Measurements from ENCODE around the gene EPHA5. TPM values are rescaled to one million over a fixed set of nuclear protein-coding genes. Genes with fewer than 3 reads are reported as not detected.
A peak's percentile ranks its signal among the peaks of the same experiment; 100 is the strongest.

The EPHA5 gene
- total RNA-seq, 1 donor from 2014 or later: not detected

DNA sequence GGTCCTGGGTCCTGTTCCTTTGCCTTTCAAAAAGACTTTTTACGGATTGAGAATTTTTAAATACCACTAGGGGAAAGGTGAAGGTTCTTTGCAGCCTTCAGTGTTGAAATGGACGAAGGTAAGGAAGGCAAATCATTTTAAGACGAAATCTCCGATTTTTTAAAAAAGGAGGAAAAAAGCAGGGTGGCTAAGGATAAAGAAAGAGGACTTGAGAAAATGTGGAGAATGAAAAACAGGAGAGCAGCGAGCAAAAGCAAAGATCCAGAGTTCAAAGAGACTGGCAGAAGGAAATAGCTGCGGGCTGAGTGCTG is 314 bp downstream of the EPHA5 start:
- H3K9me3 Mint-ChIP-seq (ENCODE audit: unreplicated experiment): no peaks in the 10 kb centered on the region
- peaks cover 17% of the 10 kb centered on the region for H3K27me3 Mint-ChIP-seq (ENCODE audit: unreplicated experiment)
- peak overlapping the region; percentile 16 for H3K27ac Mint-ChIP-seq (ENCODE audit: unreplicated experiment)
- peak overlapping the region; percentile 87 for H3K4me3 Mint-ChIP-seq (ENCODE audit: unreplicated experiment)
- no peak for DNase-seq (ENCODE audit: low spot score)
- H3K36me3 Mint-ChIP-seq (ENCODE audit: low read depth, unreplicated experiment): no peaks in the 10 kb centered on the region
- peaks cover 12% of the 10 kb centered on the region for H3K4me1 Mint-ChIP-seq (ENCODE audit: unreplicated experiment)
- TF ChIP-seq, protein P1, sequence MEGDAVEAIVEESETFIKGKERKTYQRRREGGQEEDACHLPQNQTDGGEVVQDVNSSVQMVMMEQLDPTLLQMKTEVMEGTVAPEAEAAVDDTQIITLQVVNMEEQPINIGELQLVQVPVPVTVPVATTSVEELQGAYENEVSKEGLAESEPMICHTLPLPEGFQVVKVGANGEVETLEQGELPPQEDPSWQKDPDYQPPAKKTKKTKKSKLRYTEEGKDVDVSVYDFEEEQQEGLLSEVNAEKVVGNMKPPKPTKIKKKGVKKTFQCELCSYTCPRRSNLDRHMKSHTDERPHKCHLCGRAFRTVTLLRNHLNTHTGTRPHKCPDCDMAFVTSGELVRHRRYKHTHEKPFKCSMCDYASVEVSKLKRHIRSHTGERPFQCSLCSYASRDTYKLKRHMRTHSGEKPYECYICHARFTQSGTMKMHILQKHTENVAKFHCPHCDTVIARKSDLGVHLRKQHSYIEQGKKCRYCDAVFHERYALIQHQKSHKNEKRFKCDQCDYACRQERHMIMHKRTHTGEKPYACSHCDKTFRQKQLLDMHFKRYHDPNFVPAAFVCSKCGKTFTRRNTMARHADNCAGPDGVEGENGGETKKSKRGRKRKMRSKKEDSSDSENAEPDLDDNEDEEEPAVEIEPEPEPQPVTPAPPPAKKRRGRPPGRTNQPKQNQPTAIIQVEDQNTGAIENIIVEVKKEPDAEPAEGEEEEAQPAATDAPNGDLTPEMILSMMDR (IDR thresholded peaks at IDR 0.05; ENCODE audit: unreplicated experiment): no peak

DNA sequence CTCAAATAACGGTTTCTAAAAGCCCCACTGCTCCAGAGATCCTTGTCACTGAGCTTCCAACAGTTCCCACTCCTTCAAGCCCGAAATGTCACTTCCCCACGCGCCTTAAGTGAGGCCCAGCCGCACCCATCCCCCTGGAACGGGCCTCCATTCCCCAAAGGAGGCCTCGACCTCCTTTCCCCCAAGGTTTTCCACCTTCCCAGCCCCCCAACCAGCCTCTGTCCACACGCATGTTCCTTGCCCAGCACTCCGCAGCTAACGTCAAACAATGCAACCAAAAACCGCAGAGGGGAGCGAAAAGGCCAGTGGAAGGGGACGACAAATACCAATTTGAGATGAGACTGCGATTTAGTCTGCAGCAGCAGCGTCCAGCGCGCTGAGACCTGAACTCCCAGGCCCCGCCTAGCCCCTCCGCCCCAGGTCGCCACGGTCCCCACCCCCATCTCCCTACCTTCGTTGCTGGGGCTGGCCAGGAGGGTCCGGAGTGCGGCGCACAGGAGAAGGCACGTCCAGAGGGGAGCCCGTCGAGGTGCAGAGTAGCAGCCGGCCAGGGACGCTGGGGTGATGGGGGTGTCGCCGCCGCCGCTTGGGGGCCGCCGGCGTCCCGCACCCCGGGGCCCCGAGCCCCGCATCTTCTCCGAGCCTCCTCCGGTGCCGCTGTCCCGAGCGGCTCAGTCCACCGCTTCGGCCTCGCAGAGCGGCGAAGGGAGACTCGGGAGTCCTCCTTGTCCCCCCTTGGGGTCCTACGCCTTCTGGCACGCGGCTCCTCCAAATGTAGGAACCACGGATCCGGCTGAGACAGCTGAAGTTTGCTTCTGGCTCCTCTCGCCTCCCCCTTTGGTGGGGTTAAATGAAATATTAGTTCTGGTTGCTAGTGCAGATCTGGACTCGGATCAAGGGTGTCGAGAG is 924 bp downstream of the EPHA5 start:
- Mint-ChIP-seq H3K4me1 (ENCODE audit: unreplicated experiment) (peaks cover 12% of the 10 kb centered on the region), H3K27me3 (ENCODE audit: unreplicated experiment) (peaks cover 17% of the 10 kb centered on the region), H3K36me3 (ENCODE audit: low read depth, unreplicated experiment) (no peaks in the 10 kb centered on the region), H3K27ac (ENCODE audit: unreplicated experiment) (peak overlapping the region; percentile 16), H3K4me3 (ENCODE audit: unreplicated experiment) (peak overlapping the region; percentile 87), H3K9me3 (ENCODE audit: unreplicated experiment) (no peaks in the 10 kb centered on the region)
- TF ChIP-seq, protein P1 (IDR thresholded peaks at IDR 0.05; ENCODE audit: unreplicated experiment): no peak
- peak; percentile 14 for DNase-seq (ENCODE audit: low spot score)

DNA sequence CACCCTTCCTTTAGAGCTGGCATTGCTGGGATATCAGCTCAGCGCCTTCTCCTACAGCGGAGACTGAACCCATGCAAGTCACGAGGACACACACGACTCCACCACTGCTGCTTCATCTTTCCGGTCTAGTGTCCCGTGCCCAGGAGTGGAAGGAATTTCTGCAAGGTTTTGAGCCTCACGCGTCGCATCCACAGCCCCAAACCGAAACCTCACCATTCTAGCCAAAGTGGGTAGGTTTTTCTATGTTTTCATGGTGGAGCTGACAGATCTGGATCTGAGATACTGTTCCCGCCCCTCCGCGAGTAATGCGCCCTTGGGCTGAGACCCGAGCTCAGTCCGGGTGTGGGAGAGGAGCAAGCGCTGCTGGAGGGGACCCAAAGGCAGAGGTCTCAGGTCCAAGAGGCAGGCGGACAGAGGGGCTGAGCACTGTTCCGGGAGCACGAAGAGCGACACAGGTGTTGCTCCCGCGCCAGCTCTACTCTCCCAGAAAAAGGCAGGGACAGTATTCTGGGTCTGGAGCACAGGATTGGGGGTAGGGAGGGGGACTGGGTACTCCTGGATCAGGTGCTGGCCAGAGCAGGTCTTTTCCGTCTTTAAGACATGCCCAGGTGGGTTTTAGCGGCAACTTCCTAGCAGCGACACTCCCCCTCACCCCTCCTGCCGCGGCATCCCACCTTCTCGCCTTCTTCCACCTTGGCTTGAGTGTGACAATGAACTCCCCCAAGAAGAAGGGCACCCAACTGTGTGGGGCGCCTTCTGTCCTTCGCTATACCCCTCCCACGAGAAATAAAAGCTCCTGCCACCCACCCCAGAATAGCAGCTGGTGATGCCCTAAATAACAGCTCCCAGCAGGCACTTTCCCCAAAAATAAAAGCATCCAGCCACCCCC is 1.8 kb downstream of the EPHA5 start:
- no peak overlapping the region for H3K27ac Mint-ChIP-seq (ENCODE audit: unreplicated experiment)
- peaks cover 17% of the 10 kb centered on the region for H3K27me3 Mint-ChIP-seq (ENCODE audit: unreplicated experiment)
- H3K9me3 Mint-ChIP-seq (ENCODE audit: unreplicated experiment): no peaks in the 10 kb centered on the region
- H3K4me1 Mint-ChIP-seq (ENCODE audit: unreplicated experiment): peaks cover 12% of the 10 kb centered on the region
- TF ChIP-seq, protein P1 (IDR thresholded peaks at IDR 0.05; ENCODE audit: unreplicated experiment): no peak
- H3K36me3 Mint-ChIP-seq (ENCODE audit: low read depth, unreplicated experiment): no peaks in the 10 kb centered on the region
- DNase-seq (ENCODE audit: low spot score): peak; percentile 9
- peak overlapping the region; percentile 83 for H3K4me3 Mint-ChIP-seq (ENCODE audit: unreplicated experiment)

DNA sequence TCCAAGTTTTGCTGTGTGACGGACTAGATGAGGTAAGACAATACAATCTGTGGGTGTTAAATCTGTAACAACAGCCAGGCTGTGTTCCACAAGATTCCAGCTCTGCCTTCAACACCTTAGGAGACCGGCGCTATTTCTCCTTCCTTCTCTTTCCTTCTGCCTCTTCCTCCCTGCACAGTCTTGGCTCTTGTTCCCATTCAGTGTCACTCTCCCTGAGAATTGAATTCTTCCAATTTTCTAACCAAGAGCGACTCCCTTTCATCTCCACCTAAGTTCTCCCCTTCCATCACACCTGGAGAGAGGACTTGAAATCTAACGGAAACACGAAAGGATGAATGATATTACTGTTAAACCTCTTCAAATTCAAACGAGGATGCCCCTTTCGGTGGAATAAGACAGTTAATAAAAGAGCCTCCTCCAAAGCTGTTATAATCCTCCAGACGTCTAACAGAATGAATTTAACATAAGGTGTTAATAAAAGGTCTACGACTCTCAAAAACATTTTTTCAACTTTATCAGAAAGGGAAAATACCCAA is 2.7 kb downstream of the EPHA5 start:
- peaks cover 12% of the 10 kb centered on the region for H3K4me1 Mint-ChIP-seq (ENCODE audit: unreplicated experiment)
- peaks cover 15% of the 10 kb centered on the region for H3K27me3 Mint-ChIP-seq (ENCODE audit: unreplicated experiment)
- TF ChIP-seq, protein P1 (IDR thresholded peaks at IDR 0.05; ENCODE audit: unreplicated experiment): no peak
- H3K4me3 Mint-ChIP-seq (ENCODE audit: unreplicated experiment): no peak overlapping the region
- H3K27ac Mint-ChIP-seq (ENCODE audit: unreplicated experiment): no peak overlapping the region
- H3K9me3 Mint-ChIP-seq (ENCODE audit: unreplicated experiment): no peaks in the 10 kb centered on the region
- no peaks in the 10 kb centered on the region for H3K36me3 Mint-ChIP-seq (ENCODE audit: low read depth, unreplicated experiment)
- DNase-seq (ENCODE audit: low spot score): no peak
